ENCODE data around the gene GTPBP1. TPM values are rescaled to one million over a fixed set of nuclear protein-coding genes. Genes with fewer than 3 reads are reported as not detected.

The GTPBP1 gene
- total RNA-seq, 1 experiment from 2014 or later: 108 TPM

DNA sequence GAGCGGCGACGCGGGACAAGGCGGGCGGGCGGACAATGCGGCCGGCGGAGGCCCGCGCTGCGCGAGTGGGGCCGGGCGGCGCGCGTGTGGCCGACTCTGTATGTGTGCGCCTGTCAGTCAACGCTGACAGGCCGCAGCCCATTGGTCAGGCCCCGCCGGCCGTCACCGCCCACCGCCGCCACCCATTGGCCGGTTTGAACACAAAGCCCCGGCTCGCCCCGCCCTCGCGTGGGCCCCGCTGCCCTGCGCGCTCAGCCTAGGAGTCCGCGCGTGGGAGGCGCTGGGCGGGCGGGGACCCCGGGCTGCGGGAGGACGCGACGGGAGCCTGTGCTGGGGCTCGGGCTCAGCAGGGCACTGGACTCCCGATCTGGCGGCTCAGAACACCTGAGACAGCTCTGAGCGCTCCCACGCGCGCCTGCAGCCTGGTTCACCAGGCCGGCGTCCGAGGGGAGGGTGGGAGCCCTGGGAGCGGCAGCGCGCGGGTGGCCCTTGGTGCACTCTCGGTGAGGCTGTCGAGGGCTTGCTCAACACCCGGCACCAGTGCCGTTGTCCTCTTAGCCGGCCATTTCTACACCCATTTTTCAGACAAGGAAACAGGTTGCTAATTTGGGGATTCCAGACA, 50.3 kb downstream of the GTPBP1 start, which contains the start of gene SUN2:
Gene SUN2, minus strand, starts transcription at position 88 of the 622 bp plus-strand sequence. CDS start 3,370 bp downstream, outside the sequence.
- no peak within 1 kb of the TSS for H3K4ac ChIP-seq (ENCODE audit: low read depth, low read length)
- H3K27me3 ChIP-seq (ENCODE audit: insufficient read depth, low read length): no peaks in the 10 kb centered on the region; the same call in 1 of the 2 replicates
- no peak within 1 kb of the TSS for H2BK120ac ChIP-seq (ENCODE audit: low read depth, low read length, poor library complexity, severe bottlenecking)
- peaks cover 5% of the 10 kb centered on the region for H3K27me3 Mint-ChIP-seq (ENCODE audit: low read depth)
- H3K4me1 Mint-ChIP-seq: peaks cover 27 to 29% of the 10 kb centered on the region in 2 experiments
- H2BK12ac ChIP-seq (ENCODE audit: insufficient read length, low read depth, low read length): no peak within 1 kb of the TSS
- peak within 1 kb of the TSS; percentile 57 for H3K4me2 ChIP-seq (ENCODE audit: insufficient read depth, insufficient read length, low read length)
- H3T11ph ChIP-seq (ENCODE audit: low read length): no peak within 1 kb of the TSS
- H3K23me2 ChIP-seq (ENCODE audit: insufficient read length, low read depth, low read length, poor library complexity, severe bottlenecking): peaks cover 9% of the 10 kb centered on the region
- no peaks in the 10 kb centered on the region for H3K79me2 ChIP-seq (ENCODE audit: insufficient read depth, low read length)
- peak within 1 kb of the TSS; percentile 61 to 83 for H3K4me3 Mint-ChIP-seq
- peak within 1 kb of the TSS; percentile 38 for H3K18ac ChIP-seq (ENCODE audit: insufficient read length, low read depth, low read length)
- H4K20me1 ChIP-seq (ENCODE audit: control insufficient read depth, insufficient read depth, insufficient read length): no peaks in the 10 kb centered on the region
- no peak within 1 kb of the TSS for H3K56ac ChIP-seq (ENCODE audit: insufficient read length, low read depth, low read length)
- WGBS (ENCODE audit: extremely low coverage, insufficient read length, low lambda C conversion rate): no CpG with 5 or more reads among the region's 68 CpGs
- TF ChIP-seq, protein P1, sequence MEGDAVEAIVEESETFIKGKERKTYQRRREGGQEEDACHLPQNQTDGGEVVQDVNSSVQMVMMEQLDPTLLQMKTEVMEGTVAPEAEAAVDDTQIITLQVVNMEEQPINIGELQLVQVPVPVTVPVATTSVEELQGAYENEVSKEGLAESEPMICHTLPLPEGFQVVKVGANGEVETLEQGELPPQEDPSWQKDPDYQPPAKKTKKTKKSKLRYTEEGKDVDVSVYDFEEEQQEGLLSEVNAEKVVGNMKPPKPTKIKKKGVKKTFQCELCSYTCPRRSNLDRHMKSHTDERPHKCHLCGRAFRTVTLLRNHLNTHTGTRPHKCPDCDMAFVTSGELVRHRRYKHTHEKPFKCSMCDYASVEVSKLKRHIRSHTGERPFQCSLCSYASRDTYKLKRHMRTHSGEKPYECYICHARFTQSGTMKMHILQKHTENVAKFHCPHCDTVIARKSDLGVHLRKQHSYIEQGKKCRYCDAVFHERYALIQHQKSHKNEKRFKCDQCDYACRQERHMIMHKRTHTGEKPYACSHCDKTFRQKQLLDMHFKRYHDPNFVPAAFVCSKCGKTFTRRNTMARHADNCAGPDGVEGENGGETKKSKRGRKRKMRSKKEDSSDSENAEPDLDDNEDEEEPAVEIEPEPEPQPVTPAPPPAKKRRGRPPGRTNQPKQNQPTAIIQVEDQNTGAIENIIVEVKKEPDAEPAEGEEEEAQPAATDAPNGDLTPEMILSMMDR (conservative IDR thresholded peaks at IDR 0.05): no peak
- H2AK5ac ChIP-seq (ENCODE audit: insufficient read length, low read length): no peak within 1 kb of the TSS
- H2BK15ac ChIP-seq (ENCODE audit: low read depth, low read length): no peak within 1 kb of the TSS
- H3K9ac ChIP-seq (ENCODE audit: extremely low read depth, insufficient read length, low read length): no peak within 1 kb of the TSS
- H3K23ac ChIP-seq (ENCODE audit: insufficient read length, low read depth, low read length): no peak within 1 kb of the TSS
- H2BK5ac ChIP-seq (ENCODE audit: insufficient read length, low read length): no peak within 1 kb of the TSS
- H2BK20ac ChIP-seq (ENCODE audit: low read depth, low read length, poor library complexity, severe bottlenecking): no peak within 1 kb of the TSS
- no peak within 1 kb of the TSS for H4K8ac ChIP-seq (replicated peaks; ENCODE audit: insufficient read length, low read depth, low read length)
- 0 out of 2 replicates have a peak within 1 kb of the TSS, but pooled peaks have one; percentile 62 for H3K14ac ChIP-seq (ENCODE audit: insufficient read depth, low read length)
- H3K79me1 ChIP-seq (ENCODE audit: insufficient read depth, low read depth, low read length, poor library complexity, severe bottlenecking): no peaks in the 10 kb centered on the region
- H4K5ac ChIP-seq (ENCODE audit: insufficient read length, low read depth, low read length): no peak within 1 kb of the TSS
- peaks cover 0 to 4% (median 0%) of the 10 kb centered on the region in 3 experiments; a peak in 3 of 7 replicates for H3K36me3 Mint-ChIP-seq (ENCODE audit: insufficient read depth in 1 of 3, low read depth in 3 of 3)
- H3K9me3 ChIP-seq (ENCODE audit: control insufficient read depth, low read depth, low read length): no peaks in the 10 kb centered on the region
- no peaks in the 10 kb centered on the region for H3K9me3 Mint-ChIP-seq
- no peak within 1 kb of the TSS for H3K27ac ChIP-seq (ENCODE audit: insufficient read length, low read depth, low read length)
- peak; percentile 72 for DNase-seq
- no peak within 1 kb of the TSS for H2AFZ ChIP-seq (ENCODE audit: low read length)
- peak within 1 kb of the TSS in 2 of 3 experiments; percentile 37 to 50; a peak in 3 of 7 replicates for H3K27ac Mint-ChIP-seq
- no peak within 1 kb of the TSS for H4K91ac ChIP-seq (ENCODE audit: insufficient read length, low read depth, low read length)
- peaks cover 5% of the 10 kb centered on the region; the same call in 1 of the 2 replicates for H3K4me1 ChIP-seq (ENCODE audit: insufficient read depth, low read length)

All from H9 (cell line).